ENCODE data around the gene KCNJ15. TPM values are rescaled to one million over a fixed set of nuclear protein-coding genes. Genes with fewer than 3 reads are reported as not detected.

The KCNJ15 gene
- total and polyA plus RNA-seq, 2 of the 13 experiments (the other 11 are each of a cell fraction or from before 2014, with no cell fraction given): not detected

- no peaks in the 10 kb centered on the region for H4K20me1 ChIP-seq (ENCODE audit: insufficient read depth, low read length)
- TF ChIP-seq ZNF460 (CRISPR knock-in tag; IDR thresholded peaks at IDR 0.05; ENCODE audit: borderline replicate concordance): no peak
- no peak for TF ChIP-seq TFE3 (CRISPR knock-in tag; IDR thresholded peaks at IDR 0.05)
- no peak for TF ChIP-seq KLF11 (CRISPR knock-in tag; IDR thresholded peaks at IDR 0.05)
- no peak for TF ChIP-seq ZNF430 (CRISPR knock-in tag; IDR thresholded peaks at IDR 0.05)
- TF ChIP-seq REXO4 (CRISPR knock-in tag; IDR thresholded peaks at IDR 0.05; ENCODE audit: borderline replicate concordance): no peak
- TF ChIP-seq NPAS2 (CRISPR knock-in tag; IDR thresholded peaks at IDR 0.05; ENCODE audit: borderline replicate concordance): no peak
- no peak for TF ChIP-seq GABPA (IDR thresholded peaks at IDR 0.05; ENCODE audit: low read depth, low read length)
- no peak for TF ChIP-seq GABPA (CRISPR knock-in tag; IDR thresholded peaks at IDR 0.05; ENCODE audit: low read depth)
- TF ChIP-seq FOSL1 (CRISPR knock-in tag; IDR thresholded peaks at IDR 0.05; ENCODE audit: borderline replicate concordance): no peak
- no peak for TF ChIP-seq MZF1 (CRISPR knock-in tag; IDR thresholded peaks at IDR 0.05; ENCODE audit: borderline replicate concordance)
- no peak for TF ChIP-seq SAP130 (CRISPR knock-in tag; IDR thresholded peaks at IDR 0.05; ENCODE audit: low read depth)
- no peak for TF ChIP-seq TERF1 (CRISPR knock-in tag; IDR thresholded peaks at IDR 0.05)
- TF ChIP-seq ZNF432 (CRISPR knock-in tag; IDR thresholded peaks at IDR 0.05; ENCODE audit: borderline replicate concordance): no peak
- no peak for TF ChIP-seq CBFB (CRISPR knock-in tag; IDR thresholded peaks at IDR 0.05)
- no peak for TF ChIP-seq SRY (CRISPR knock-in tag; IDR thresholded peaks at IDR 0.05)
- TF ChIP-seq TEAD3 (CRISPR knock-in tag; optimal IDR thresholded peaks at IDR 0.05; ENCODE audit: borderline replicate concordance): no peak
- no peak for TF ChIP-seq ZNF766 (CRISPR knock-in tag; IDR thresholded peaks at IDR 0.05; ENCODE audit: borderline replicate concordance)
- no peak for TF ChIP-seq YEATS2 (CRISPR knock-in tag; IDR thresholded peaks at IDR 0.05; ENCODE audit: borderline replicate concordance)
- no peak for TF ChIP-seq ZSCAN29 (CRISPR knock-in tag; conservative IDR thresholded peaks at IDR 0.05)
- no peak for TF ChIP-seq ZNF839 (CRISPR knock-in tag; IDR thresholded peaks at IDR 0.05; ENCODE audit: borderline replicate concordance)
- TF ChIP-seq ZFP91 (CRISPR knock-in tag; IDR thresholded peaks at IDR 0.05; ENCODE audit: borderline replicate concordance): no peak
- WGBS (ENCODE audit: low lambda C conversion rate): 0% methylated on average over 1 of the region's 1 CpG
- no peak overlapping the region for H3K27ac ChIP-seq (ENCODE audit: extremely low read length, insufficient read depth, low read length)
- no peaks in the 10 kb centered on the region for H3K4me1 ChIP-seq (ENCODE audit: insufficient read depth, low read length)
- in situ Hi-C loops (cut with HindIII; ENCODE audit: extremely low pct_ligation_motif_present, low pct_unique_long_range_greater_than_20kb): no loop called here
- no peaks in the 10 kb centered on the region for H3K79me2 ChIP-seq (ENCODE audit: insufficient read depth, low read length)
- CTCF ChIA-PET (ENCODE audit: low intra/inter-chr PET ratio, low total read pairs): no interaction called here
- H3K9ac ChIP-seq (ENCODE audit: insufficient read depth, low read depth, low read length): no peak overlapping the region
- H3K4me3 ChIP-seq (replicated peaks in 1 of 3; ENCODE audit: insufficient read depth in 1 of 3, low read depth in 2 of 3, low read length in 3 of 3): no peak overlapping the region
- H3K9me3 ChIP-seq (ENCODE audit: low read length): no peaks in the 10 kb centered on the region
- no peak for ATAC-seq
- POLR2A ChIA-PET: no interaction called here
- no TSS peak for BruUV-seq (replicated peaks)
- H3K27me3 ChIP-seq (ENCODE audit: control insufficient read depth in 1 of 2, insufficient read depth in 2 of 2, low read length in 2 of 2): peaks cover 0 to 4% of the 10 kb centered on the region in 2 experiments; a peak in 1 of 5 replicates
- intact Hi-C loops (cut with micrococcal nuclease; ENCODE audit: unreplicated experiment): no loop called here
- no peak for DNase-seq (ENCODE audit: low spot score)
- H3K4me2 ChIP-seq (ENCODE audit: low read depth, low read length): no peak overlapping the region
- H3K36me3 ChIP-seq (replicated peaks in 1 of 2; ENCODE audit: control insufficient read depth in 1 of 2, insufficient read depth in 2 of 2, low read length in 2 of 2): no peaks in the 10 kb centered on the region
- no peak for FAIRE-seq
- no peak overlapping the region for H2AFZ ChIP-seq (ENCODE audit: low read length)
These were observed 85.9 kb downstream of the KCNJ15 start for GRCh38 chr21:38342739-38343138.
